Endothelial cell of umbilical vein (primary cell): ENCODE measurements around the gene AFAP1L2. TPM values are rescaled to one million over a fixed set of nuclear protein-coding genes. Genes with fewer than 3 reads are reported as not detected.

Experiments used
- BruUV-seq: library from RNA; stranded (reverse); fragments of 400-500 nt; replicated peaks from 2 replicates; lab custom pipeline; 2021; lab: Mats Ljungman, UMichigan
- CTCF ChIA-PET: fragments of 300-600, 350-600 bp; sonication (Branson Sonifier 250); formaldehyde crosslinking; loops from one replicate; lab custom pipeline; 2021; ENCODE audit warnings: antibody characterized with exemption, inconsistent platforms; lab: Charles Lee
- POLR2A ChIA-PET: fragments of 300-600, 350-600 bp; sonication (Branson Sonifier 250); formaldehyde crosslinking; loops from one replicate; lab custom pipeline; 2021; ENCODE audit warnings: antibody characterized with exemption, inconsistent platforms; lab: Charles Lee
- DNase-seq: peaks from one replicate; pipeline ENCODE4 v3.0.0-alpha.2; 2011; ENCODE audit warnings: low read depth, low spot score
- FAIRE-seq: peaks from 2 replicates; lab custom pipeline; 2011; peaks lifted over from hg19 to GRCh38; lab: Jason Lieb, UNC
- H2AFZ ChIP-seq: 2 replicates; pipeline ENCODE4 v1.6.0; 2012; ENCODE audit warnings: low read depth, low read length, control low read depth, inconsistent platforms
- H3K27ac ChIP-seq: 2 replicates; pipeline ENCODE4 v1.5.1; 2011; ENCODE audit warnings: low read depth, mild to moderate bottlenecking, control low read depth, low read length, moderate library complexity; ENCODE audit not compliant: insufficient read depth
- H3K27me3 ChIP-seq, 2 experiments: 2 replicates each; pipeline versions ENCODE4 v1.6.0 to v1.6.1; 2011; ENCODE audit warnings: low read length in 2 of 2, mixed read lengths in 1 of 2; ENCODE audit not compliant: control insufficient read depth in 2 of 2, insufficient read depth in 2 of 2
- H3K36me3 ChIP-seq, 2 experiments: 2 replicates in 1 of 2; 3 replicates in 1 of 2; pipeline ENCODE4 v1.5.1; 2011; ENCODE audit warnings: low read length in 2 of 2, mild to moderate bottlenecking in 1 of 2, moderate library complexity in 1 of 2; ENCODE audit not compliant: control insufficient read depth in 2 of 2, insufficient read depth in 2 of 2; ENCODE audit errors: extremely low read depth in 1 of 2
- H3K4me1 ChIP-seq: 3 replicates; pipeline ENCODE4 v1.5.1; 2011; ENCODE audit warnings: mild to moderate bottlenecking, low read length; ENCODE audit not compliant: control insufficient read depth, insufficient read depth; ENCODE audit errors: extremely low read depth
- H3K4me2 ChIP-seq: 2 replicates; pipeline ENCODE4 v1.6.1; 2011; ENCODE audit warnings: low read length, control low read depth, mixed read lengths; ENCODE audit not compliant: insufficient read depth
- H3K4me3 ChIP-seq, 3 experiments: fragments of 200-600 bp in 1 of 3; sonication (generic), shearing (Covaris generic) in 1 of 3; replicated peaks in 1 of 3; 2 replicates each; pipeline ENCODE4 v1.5.1; 2011 to 2016; ENCODE audit warnings: control low read depth in 3 of 3, low read length in 3 of 3, mild to moderate bottlenecking in 2 of 3, inconsistent platforms in 1 of 3, low read depth in 1 of 3, moderate library complexity in 1 of 3; ENCODE audit not compliant: insufficient read depth in 1 of 3
- H3K79me2 ChIP-seq: 2 replicates; pipeline ENCODE4 v1.6.0; 2012; ENCODE audit warnings: low read length, inconsistent platforms; ENCODE audit not compliant: control insufficient read depth, insufficient read depth
- H3K9ac ChIP-seq: replicated peaks from 2 replicates; pipeline ENCODE3; 2011; ENCODE audit warnings: low read length, control low read depth; ENCODE audit not compliant: insufficient read depth; ENCODE audit errors: extremely low read depth
- H3K9me1 ChIP-seq: replicated peaks from 3 replicates; pipeline ENCODE4 v1.6.0; 2011; ENCODE audit warnings: mild to moderate bottlenecking, low read length; ENCODE audit not compliant: control insufficient read depth, insufficient read depth; ENCODE audit errors: extremely low read depth
- H3K9me3 ChIP-seq: replicated peaks from 2 replicates; pipeline ENCODE4 v1.5.1; 2012; ENCODE audit warnings: low read length, inconsistent platforms; ENCODE audit not compliant: control insufficient read depth, insufficient read depth
- H4K20me1 ChIP-seq: replicated peaks from 2 replicates; pipeline ENCODE3; 2011; ENCODE audit warnings: mild to moderate bottlenecking, low read length; ENCODE audit not compliant: control insufficient read depth, insufficient read depth; ENCODE audit errors: extremely low read depth
- EZH2 ChIP-seq: IDR thresholded peaks from 2 replicates; pipeline ENCODE4 v1.6.1; 2012; ENCODE audit warnings: borderline replicate concordance, low read depth, mild to moderate bottlenecking, moderate library complexity, low read length, inconsistent platforms; ENCODE audit not compliant: severe bottlenecking
- FOS ChIP-seq: IDR thresholded peaks from 2 replicates; pipeline ENCODE4 v1.6.1; 2011; ENCODE audit warnings: mild to moderate bottlenecking, low read length, moderate library complexity, borderline replicate concordance; ENCODE audit not compliant: insufficient read depth
- GATA2 ChIP-seq: IDR thresholded peaks from 2 replicates; pipeline ENCODE4 v1.7.0; 2011; ENCODE audit warnings: low read depth, mild to moderate bottlenecking, moderate library complexity, mixed read lengths, low read length; ENCODE audit not compliant: insufficient read length, insufficient read depth
- JUN ChIP-seq: IDR thresholded peaks from 2 replicates; pipeline ENCODE4 v1.6.1; 2011; ENCODE audit warnings: borderline replicate concordance, low read depth; ENCODE audit not compliant: insufficient read length, insufficient read depth
- MYC ChIP-seq: IDR thresholded peaks from one replicate; pipeline ENCODE4 v1.6.1; 2011; ENCODE audit warnings: mild to moderate bottlenecking, low read depth, low read length
- POLR2A ChIP-seq: IDR thresholded peaks from 2 replicates; pipeline ENCODE4 v1.6.1; 2012; ENCODE audit warnings: low read depth, mild to moderate bottlenecking, control low read depth, low read length
- POLR2AphosphoS5 ChIP-seq: IDR thresholded peaks from 2 replicates; pipeline ENCODE4 v1.6.1; 2012; ENCODE audit warnings: low read depth, mild to moderate bottlenecking, control low read depth, low read length, moderate library complexity; ENCODE audit not compliant: insufficient read depth
- dilution Hi-C: fragments of 300-500 bp; cut with MboI; formaldehyde crosslinking; loops from one replicate; pipeline ENCODE4 v1.15.0; 2019; ENCODE audit warnings: low sequenced_read_pairs; ENCODE audit not compliant: extremely low pct_ligation_motif_present
- intact Hi-C: fragments of 100-400 bp; cut with micrococcal nuclease; formaldehyde crosslinking; loops from one replicate; pipeline ENCODE4 v1.10.0; 2022
- polyA plus RNA-seq, 4 experiments: library from polyadenylated mRNA; depleted of rRNA in 3 of 4; stranded (reverse) in 3 of 4; unstranded in 1 of 4; fragments of >200 nt; gene quantifications; 2 replicates each; pipeline versions ENCODE4 v1.2.1 to v1.2.3, GENCODE V29; 2011 to 2012; ENCODE audit warnings: missing spikeins in 1 of 4
- total RNA-seq: library from RNA; stranded (reverse); gene quantifications from 2 replicates; pipeline ENCODE4 v1.2.3, GENCODE V29; 2021
- TF ChIP-seq, protein P1 (sequence below), 2 donors: IDR thresholded peaks; 1 replicate in 1 of 2; 2 replicates in 1 of 2; pipeline ENCODE4 v1.5.1; 2011; ENCODE audit warnings: low read length in 2 of 2, mild to moderate bottlenecking in 2 of 2, moderate library complexity in 2 of 2, control low read depth in 1 of 2, inconsistent platforms in 1 of 2, low read depth in 1 of 2; ENCODE audit not compliant: insufficient read depth in 1 of 2; ENCODE audit errors: extremely low read depth in 1 of 2
- TF ChIP-seq, protein P2 (sequence below): IDR thresholded peaks from 2 replicates; pipeline ENCODE4 v1.6.1; 2011; ENCODE audit not compliant: insufficient read depth, insufficient read length

The AFAP1L2 gene
- total and polyA plus RNA-seq, 2 donors (not counting 3 experiments of a cell fraction or from before 2014, with no cell fraction given): 0.90 to 4.1 TPM

DNA sequence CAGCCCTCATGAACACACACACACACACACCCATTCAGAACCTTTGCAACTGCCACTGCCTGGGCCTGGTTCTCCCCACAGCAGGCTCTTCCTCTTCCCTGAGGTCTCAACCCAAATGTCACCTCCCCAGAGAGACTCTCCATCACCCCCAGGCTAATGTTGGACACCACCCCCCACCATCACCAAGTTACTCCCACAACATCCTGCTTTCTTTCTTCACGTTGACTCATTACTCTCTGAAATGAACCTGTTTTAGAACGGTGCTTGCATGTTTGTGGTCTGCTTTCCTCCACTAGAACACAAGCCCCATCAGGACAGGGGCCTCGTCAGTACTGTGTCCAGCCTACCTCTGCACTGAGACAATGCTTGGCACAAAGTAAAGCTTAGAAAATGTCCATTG is 16.0 kb downstream of the AFAP1L2 start:
- intact Hi-C loops: no loop called here
- Histone ChIP-seq H3K9me1 (no peaks in the 10 kb centered on the region), H3K4me1 (peaks cover 31% of the 10 kb centered on the region), H2AFZ (no peak overlapping the region), H3K27me3 (peaks cover 2% of the 10 kb centered on the region in 2 experiments), H3K9me3 (no peaks in the 10 kb centered on the region), H3K79me2 (no peaks in the 10 kb centered on the region), H3K27ac (no peak overlapping the region), H4K20me1 (no peaks in the 10 kb centered on the region), H3K4me2 (no peak overlapping the region), H3K4me3 (no peak overlapping the region), H3K9ac (no peak overlapping the region), H3K36me3 (no peaks in the 10 kb centered on the region)
- FAIRE-seq (peak; percentile 24), DNase-seq (no peak)
- no peak for TF ChIP-seq EZH2
- TF ChIP-seq FOS: no peak
- CTCF ChIA-PET: interaction anchor here (0.9 to 3.3 kb wide), 7 partner anchors 13 to 84 kb away, joined by 3 to 22 read pairs (median 4); no protein-coding TSS in a partner anchor
- POLR2A ChIA-PET: interaction anchor here (1.0 kb wide), 1 partner anchor 361 kb away, joined by 3 read pairs; no protein-coding TSS in a partner anchor
- no TSS peak for BruUV-seq
- dilution Hi-C loops: no loop called here

DNA sequence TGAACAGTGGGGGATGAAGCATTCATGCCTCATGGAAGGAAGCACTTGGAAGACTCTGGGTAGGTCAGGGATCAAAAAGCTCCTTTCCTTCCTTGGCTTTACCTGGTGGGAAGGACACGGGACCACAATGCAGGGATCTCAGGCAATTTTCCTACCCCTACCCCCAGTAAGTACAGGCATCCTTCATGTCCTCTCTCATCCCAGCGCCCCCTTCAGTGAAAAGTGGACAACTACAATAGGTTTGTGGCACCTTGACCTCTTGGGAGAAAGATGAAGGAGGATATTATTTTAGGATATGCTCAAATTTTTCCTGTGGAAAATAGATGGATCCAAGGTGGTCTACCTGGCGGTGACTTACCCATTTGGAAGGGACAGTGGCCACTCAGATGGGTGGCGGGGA is 16.5 kb downstream of the AFAP1L2 start:
- no peak overlapping the region for H3K27ac ChIP-seq
- DNase-seq (no peak), FAIRE-seq (no peak)
- dilution Hi-C loops (no loop called here), intact Hi-C loops (no loop called here)
- no peak overlapping the region for H2AFZ ChIP-seq
- H3K9me3 ChIP-seq: no peaks in the 10 kb centered on the region
- H3K4me3 ChIP-seq: no peak overlapping the region
- peaks cover 0 to 2% of the 10 kb centered on the region in 2 experiments for H3K27me3 ChIP-seq
- CTCF ChIA-PET: interaction anchor here (1.0 to 3.3 kb wide), 4 partner anchors 13 to 84 kb away, joined by 4 to 22 read pairs (median 5); no protein-coding TSS in a partner anchor
- no TSS peak for BruUV-seq
- H4K20me1 ChIP-seq: no peaks in the 10 kb centered on the region
- no peak overlapping the region for H3K4me2 ChIP-seq
- no peaks in the 10 kb centered on the region for H3K79me2 ChIP-seq
- H3K4me1 ChIP-seq: peaks cover 26% of the 10 kb centered on the region
- no peaks in the 10 kb centered on the region for H3K9me1 ChIP-seq
- no peak overlapping the region for H3K9ac ChIP-seq
- H3K36me3 ChIP-seq: no peaks in the 10 kb centered on the region
- TF ChIP-seq GATA2 (no peak), POLR2AphosphoS5 (no peak), JUN (no peak), EZH2 (no peak), POLR2A (no peak), FOS (no peak), MYC (no peak)
- TF ChIP-seq, protein P1, sequence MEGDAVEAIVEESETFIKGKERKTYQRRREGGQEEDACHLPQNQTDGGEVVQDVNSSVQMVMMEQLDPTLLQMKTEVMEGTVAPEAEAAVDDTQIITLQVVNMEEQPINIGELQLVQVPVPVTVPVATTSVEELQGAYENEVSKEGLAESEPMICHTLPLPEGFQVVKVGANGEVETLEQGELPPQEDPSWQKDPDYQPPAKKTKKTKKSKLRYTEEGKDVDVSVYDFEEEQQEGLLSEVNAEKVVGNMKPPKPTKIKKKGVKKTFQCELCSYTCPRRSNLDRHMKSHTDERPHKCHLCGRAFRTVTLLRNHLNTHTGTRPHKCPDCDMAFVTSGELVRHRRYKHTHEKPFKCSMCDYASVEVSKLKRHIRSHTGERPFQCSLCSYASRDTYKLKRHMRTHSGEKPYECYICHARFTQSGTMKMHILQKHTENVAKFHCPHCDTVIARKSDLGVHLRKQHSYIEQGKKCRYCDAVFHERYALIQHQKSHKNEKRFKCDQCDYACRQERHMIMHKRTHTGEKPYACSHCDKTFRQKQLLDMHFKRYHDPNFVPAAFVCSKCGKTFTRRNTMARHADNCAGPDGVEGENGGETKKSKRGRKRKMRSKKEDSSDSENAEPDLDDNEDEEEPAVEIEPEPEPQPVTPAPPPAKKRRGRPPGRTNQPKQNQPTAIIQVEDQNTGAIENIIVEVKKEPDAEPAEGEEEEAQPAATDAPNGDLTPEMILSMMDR (IDR thresholded peaks at IDR 0.05; ENCODE audit: extremely low read depth in 1 of 2, insufficient read depth in 1 of 2, low read depth in 1 of 2, low read length in 2 of 2): no peak
- TF ChIP-seq, protein P2, sequence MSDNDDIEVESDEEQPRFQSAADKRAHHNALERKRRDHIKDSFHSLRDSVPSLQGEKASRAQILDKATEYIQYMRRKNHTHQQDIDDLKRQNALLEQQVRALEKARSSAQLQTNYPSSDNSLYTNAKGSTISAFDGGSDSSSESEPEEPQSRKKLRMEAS: no peak
- POLR2A ChIA-PET: no interaction called here
